DMS53 treated with DMSO at 0.1 percent for 48 hours (cell line): ENCODE measurements around the gene TIGD2.

Experiments used
- DNase-seq: peaks from one replicate; lab custom pipeline; 2025; ENCODE audit not compliant: unreplicated experiment; lab: John Stamatoyannopoulos, UW

The TIGD2 gene

GRCh38 chr4:89110986-89111832, at the start of gene TIGD2:
Gene TIGD2, plus strand, starts transcription at chr4:89111533. Its CDS starts 1,442 bp downstream, at chr4:89112975.
- peak; percentile 71 for DNase-seq

GRCh38 chr4:89064848-89065247, 46.5 kb upstream of the TIGD2 start:
- no peak for DNase-seq

GRCh38 chr4:89067417-89067816, 43.9 kb upstream of the TIGD2 start:
- no peak for DNase-seq

- no peak for DNase-seq
These were observed 41.9 kb upstream of the TIGD2 start for GRCh38 chr4:89069481-89069880.

- no peak for DNase-seq
These were observed 41.3 kb upstream of the TIGD2 start for GRCh38 chr4:89070041-89070440.

GRCh38 chr4:89071311-89071710, 40.0 kb upstream of the TIGD2 start:
- no peak for DNase-seq

- DNase-seq: peak; percentile 44
These were observed 38.4 kb upstream of the TIGD2 start for GRCh38 chr4:89072921-89073320.

- DNase-seq: no peak
These were observed 33.6 kb upstream of the TIGD2 start for GRCh38 chr4:89077761-89078160.

GRCh38 chr4:89078300-89078699, 33.0 kb upstream of the TIGD2 start:
- no peak for DNase-seq

GRCh38 chr4:89099034-89099433, 12.3 kb upstream of the TIGD2 start:
- DNase-seq: no peak

GRCh38 chr4:89099471-89099870, 11.9 kb upstream of the TIGD2 start:
- DNase-seq: no peak

- DNase-seq: no peak
These were observed 10.5 kb upstream of the TIGD2 start for GRCh38 chr4:89100853-89101252.

- no peak for DNase-seq
These were observed 9.8 kb upstream of the TIGD2 start for GRCh38 chr4:89101256-89102161.

- no peak for DNase-seq
These were observed 5.6 kb upstream of the TIGD2 start for GRCh38 chr4:89105726-89106125.

- DNase-seq: no peak
These were observed 3.2 kb upstream of the TIGD2 start for GRCh38 chr4:89108091-89108490.

- no peak for DNase-seq
These were observed 1.3 kb upstream of the TIGD2 start for GRCh38 chr4:89109841-89110540.

GRCh38 chr4:89110541-89110985, 770 bp upstream of the TIGD2 start:
- peak; percentile 29 for DNase-seq

GRCh38 chr4:89111833-89112563, 665 bp downstream of the TIGD2 start:
- DNase-seq: peak; percentile 3

GRCh38 chr4:89113415-89113814, 2.1 kb downstream of the TIGD2 start:
- DNase-seq: no peak

GRCh38 chr4:89114100-89114499, 2.8 kb downstream of the TIGD2 start:
- DNase-seq: no peak

GRCh38 chr4:89117115-89117514, 5.8 kb downstream of the TIGD2 start:
- DNase-seq: no peak
